Adipose tissue (tissue), 3 donors: Measurements from ENCODE around the gene PPM1H. TPM values are rescaled to one million over a fixed set of nuclear protein-coding genes. Genes with fewer than 3 reads are reported as not detected.
A peak's percentile ranks its signal among the peaks of the same experiment; 100 is the strongest.

ENCODE experiments used
- H3K27ac ChIP-seq: one replicate; pipeline ENCODE4 v1.5.1; 2013; ENCODE audit warnings: low read depth, low read length
- WGBS, 3 donors: extraction: QIAGEN DNeasy Blood & Tissue Kit; methylation state at CpG; one replicate each; pipeline ENCODE4 v1.1.7; 2013; 5-methylcytosine and 5-hydroxymethylcytosine counted together
- polyA plus RNA-seq, 3 donors: library from polyadenylated mRNA; stranded (reverse); fragments of 200-250 nt; gene quantifications; one replicate each; pipeline ENCODE4 v1.2.3, GENCODE V29; 2013
- donor health status: healthy with polysubstance abuse.
- donor health status: Bipolar disorder and iron deficiency.
- donor health status: healthy.

PPM1H gene
- polyA plus RNA-seq, 3 donors = 0.56 to 1.9 (median 1.5) TPM

DNA sequence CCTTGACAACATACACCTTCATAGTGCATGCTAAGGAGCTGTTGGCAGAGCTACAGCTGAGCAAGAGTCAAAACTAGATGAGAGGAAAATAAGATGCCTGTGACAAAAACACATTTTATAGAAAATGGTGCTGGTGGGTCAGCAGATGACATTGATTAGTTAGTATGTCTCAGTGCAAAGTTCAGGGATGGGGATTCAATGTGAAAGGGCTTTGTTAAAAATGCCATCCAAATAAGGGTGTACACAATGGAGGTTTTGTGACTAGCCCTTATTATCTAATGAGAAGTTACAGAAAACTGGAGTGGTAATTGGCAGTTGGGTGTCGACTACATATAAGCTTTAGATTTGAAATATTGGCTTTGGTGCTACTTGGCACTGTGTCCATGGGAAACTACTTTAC is 299.3 kb downstream of the PPM1H start:
- WGBS, 3 donors = 65 to 88% (median 87%) methylated on average over 1 of the region's 1 CpG
- H3K27ac ChIP-seq = no peak overlapping the region

DNA sequence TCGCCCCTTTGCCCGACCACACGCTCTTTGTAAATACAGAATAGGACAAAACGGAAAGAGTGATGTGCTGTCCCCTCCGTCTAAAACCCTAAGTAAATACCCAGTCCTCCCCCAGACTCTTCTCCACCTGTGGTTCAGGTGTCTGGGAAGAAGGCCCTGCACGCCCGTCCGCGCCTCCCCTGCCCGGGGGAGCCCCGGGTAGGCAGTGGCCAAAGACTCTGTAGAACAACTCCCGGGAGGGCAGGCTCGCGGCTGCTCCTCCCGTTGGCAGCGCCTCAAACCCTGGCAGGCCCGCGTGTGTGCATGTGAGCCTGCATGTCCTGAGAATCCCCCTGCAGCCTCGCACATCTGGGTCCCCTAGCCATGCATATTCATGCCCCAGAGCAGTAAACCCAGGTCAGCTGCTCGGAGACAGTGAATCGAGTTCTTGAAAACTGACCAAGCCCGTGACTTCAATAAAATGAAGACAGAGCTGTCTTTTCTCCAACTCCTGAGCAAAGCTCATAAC is 302.5 kb downstream of the PPM1H start:
- no peak overlapping the region for H3K27ac ChIP-seq
- WGBS, 3 donors = 2 to 7% (median 3%) methylated on average over 22 of the region's 22 CpGs

DNA sequence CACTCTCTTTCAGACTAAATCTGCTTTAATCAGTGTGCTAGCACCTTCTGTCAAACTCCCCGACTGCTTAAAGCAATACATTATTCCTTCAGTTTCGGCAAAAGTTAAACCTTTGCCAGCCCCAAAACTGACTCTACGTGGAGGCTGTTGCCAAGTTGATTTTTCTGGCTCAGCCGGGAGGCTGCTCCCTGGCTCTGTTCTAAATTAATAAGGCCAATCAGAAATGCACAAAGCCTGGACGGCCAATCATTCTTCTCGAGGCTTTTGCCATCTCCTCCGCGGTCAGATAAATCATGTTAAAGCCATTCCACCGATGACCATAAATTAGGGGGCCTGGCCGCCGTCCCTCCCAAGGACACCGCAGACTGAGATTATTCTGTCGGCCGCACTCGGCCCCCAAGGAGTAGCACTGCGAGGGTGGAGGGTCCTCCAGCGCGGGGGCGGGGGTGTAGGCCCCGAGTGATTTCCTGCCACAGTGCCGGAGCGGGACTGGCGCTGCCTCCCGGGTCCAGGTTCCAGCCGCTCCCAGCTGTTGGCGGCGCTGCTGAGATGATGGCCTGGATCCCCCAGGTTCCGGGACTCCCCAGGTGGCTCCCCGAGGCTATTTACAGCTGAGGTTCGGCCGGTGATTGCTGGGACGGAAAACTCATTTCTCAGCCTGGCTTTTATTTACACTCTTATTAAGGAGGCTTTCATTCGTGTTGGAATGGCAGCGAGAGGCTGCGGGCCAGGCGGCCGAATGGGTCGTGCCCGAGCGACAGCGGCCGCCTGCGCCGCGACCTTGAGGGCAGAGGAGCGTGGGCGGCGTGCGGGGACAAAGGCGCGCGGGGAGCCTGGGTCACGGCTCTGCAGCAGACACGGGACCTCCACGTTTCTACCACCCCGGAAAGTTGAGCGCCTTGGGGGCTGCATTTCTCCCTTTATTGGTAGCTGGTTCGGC is 303.2 kb downstream of the PPM1H start:
- no peak overlapping the region for H3K27ac ChIP-seq
- WGBS, 3 donors = 1 to 3% (median 1%) methylated on average over 58 of the region's 58 CpGs

DNA sequence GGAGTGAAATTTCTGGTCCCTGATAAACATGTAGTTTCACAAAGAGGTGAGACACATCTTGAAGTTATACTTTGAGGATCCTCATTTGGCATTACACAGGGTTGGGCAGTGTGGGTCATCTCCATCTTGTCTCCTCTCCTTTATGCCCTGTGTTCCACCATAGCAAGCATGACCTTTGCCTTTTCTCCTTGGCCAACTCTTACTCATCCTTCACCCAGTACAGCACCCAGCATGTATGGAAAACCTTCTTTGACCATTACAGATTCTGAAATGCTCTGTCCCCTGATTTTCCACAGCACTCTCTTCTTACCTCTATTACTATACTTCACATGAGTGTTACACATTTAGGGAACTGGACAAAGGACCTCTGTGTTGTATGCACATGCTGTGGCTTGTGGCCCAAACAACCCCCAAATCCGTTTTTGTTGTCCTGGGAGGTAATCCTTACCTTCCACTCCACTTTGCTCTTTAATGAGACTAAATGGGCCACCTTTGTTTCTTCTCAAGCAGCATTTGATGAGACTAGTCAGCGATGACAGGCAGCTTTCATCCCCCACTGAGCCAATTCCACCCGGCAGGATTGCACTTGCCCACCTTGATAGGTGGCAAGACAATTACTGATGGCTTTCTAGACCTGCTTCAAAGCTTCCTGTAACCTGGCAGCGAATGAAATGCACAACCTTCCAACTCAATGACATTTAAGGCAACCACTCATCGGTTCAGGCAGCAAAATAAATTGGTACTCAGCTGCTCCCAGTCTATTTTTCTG is 304.8 kb downstream of the PPM1H start:
- no peak overlapping the region for H3K27ac ChIP-seq
- WGBS, 3 donors = 92 to 96% (median 95%) methylated on average over 5 of the region's 5 CpGs

DNA sequence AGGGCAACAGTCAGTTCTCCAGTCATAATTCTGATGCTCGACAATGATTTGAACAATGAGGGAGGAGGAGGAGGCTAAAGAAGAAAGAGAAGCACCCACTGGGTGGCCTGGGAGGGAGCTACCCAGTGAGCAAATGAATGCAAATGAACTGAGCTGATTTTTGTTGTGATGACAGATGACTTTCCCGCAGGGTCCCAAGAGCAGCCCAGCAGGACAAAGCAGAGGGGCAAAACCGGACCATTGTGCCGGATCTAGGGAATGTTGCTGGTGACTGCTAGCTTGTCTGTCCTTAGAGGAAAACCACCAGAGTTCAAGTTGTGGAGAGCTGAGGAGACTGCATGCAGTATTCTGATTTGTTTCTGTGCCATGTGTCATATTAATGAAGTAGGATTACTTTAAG is 305.5 kb downstream of the PPM1H start:
- 77 to 85% (median 82%) methylated on average over 4 of the region's 4 CpGs for WGBS, 3 donors
- H3K27ac ChIP-seq = no peak overlapping the region

DNA sequence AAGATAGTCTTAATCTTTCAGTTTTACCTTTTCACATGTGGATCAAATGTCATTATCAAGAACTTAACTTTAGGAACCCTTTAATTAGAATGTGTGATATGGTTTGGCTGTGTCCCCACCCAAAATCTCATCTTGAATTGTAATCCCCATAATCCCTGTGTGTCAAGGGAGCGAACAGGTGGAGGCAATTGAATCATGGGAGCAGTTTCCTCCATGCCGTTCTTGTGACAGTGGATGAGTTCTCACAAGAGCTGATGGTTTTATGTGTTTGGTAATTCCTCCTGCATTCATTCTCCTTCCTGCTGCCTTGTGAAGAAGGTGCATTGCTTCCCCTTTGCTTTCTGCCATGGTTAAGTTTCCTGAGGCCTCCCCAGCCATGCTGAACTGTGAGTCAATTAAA is 307.8 kb downstream of the PPM1H start:
- 82 to 90% (median 89%) methylated on average over 2 of the region's 2 CpGs for WGBS, 3 donors
- H3K27ac ChIP-seq = no peak overlapping the region

DNA sequence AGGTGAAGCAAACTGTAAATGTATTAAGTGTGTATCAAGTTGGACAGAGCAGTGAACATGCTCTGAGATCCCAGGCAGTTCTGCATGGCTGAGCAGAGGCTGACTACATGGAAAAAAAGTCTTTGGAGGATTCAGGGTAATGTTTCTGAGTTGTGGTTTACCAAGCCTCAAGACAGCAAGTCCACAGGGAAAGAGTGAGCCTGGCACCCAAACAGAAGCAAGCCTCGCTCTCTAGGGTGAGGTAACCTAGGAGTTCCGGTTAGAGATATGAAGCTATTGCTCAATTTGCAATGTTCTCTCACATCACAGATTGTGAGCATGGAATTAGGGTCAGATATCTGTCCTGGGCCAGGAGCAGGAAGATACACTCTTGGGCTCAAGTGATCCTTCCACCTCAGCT is 309.7 kb downstream of the PPM1H start:
- no peak overlapping the region for H3K27ac ChIP-seq
- 36 to 70% (median 56%) methylated on average over 2 of the region's 2 CpGs for WGBS, 3 donors

DNA sequence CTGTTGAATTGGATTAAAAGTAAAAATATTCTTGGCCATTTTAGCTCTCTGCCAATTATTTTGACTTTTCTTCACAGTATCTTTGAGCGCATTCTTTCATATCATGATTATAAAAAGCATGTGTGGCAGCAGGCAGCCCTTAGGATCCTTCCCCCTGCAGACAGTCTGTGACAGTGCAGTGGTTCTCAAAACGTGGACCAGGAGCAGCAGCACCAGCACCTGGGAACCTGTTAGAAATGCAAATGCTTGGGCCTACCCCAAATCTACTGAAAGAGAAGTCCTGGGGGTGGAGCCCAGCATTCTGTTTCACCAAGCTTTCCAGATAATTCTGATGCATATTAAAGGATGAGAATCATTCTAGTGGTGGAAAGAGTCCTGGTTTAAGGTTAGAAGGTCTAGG is 312.8 kb downstream of the PPM1H start:
- no peak overlapping the region for H3K27ac ChIP-seq
- 64 to 73% (median 68%) methylated on average over 2 of the region's 2 CpGs for WGBS, 3 donors

DNA sequence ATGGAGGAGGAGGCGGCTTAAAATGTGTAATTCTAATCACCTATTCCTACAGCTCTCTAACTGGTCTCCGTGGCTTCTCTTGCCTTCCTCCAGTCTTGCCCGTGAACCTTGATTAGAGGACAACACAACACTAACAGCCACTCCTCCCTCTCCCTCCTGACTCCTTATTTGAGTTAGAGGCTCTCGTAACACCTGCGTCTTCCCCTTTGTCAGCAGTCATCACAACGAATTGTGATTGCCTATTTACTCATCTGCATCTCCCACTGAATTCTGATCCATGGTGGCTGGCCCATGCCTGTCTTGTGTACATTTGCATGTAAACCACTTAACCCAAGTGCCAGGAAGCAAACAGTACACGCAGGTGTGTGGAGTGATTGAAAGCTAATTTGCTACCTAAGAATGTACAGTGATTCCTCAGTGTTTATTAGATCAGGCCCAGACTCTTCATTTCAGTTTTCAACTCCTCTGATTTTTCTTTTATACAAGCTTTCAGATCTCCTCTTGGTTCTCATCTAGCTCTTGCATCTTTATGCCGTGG is 313.8 kb downstream of the PPM1H start:
- no peak overlapping the region for H3K27ac ChIP-seq
- WGBS, 3 donors = 66 to 86% (median 81%) methylated on average over 8 of the region's 8 CpGs

DNA sequence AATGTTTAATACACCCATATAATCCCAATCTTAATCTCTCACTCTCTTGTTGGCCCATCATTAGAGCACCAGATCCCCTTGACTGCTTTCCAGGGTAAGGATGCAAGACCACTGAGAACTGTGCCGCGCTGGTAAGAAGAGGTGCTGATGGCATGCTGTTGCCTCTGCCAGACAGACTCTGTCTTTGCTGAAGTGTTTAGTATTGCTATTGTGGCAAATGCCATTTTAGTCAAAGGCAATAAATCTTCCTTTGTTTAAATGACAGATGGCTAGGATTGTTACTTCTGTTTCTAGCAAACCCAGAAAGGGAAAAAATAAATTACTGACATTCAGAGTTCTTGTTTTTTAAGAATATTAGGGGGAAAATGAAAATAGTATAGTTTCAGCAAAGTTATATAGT is 316.0 kb downstream of the PPM1H start:
- WGBS, 3 donors = 83 to 96% (median 89%) methylated on average over 2 of the region's 2 CpGs
- no peak overlapping the region for H3K27ac ChIP-seq

DNA sequence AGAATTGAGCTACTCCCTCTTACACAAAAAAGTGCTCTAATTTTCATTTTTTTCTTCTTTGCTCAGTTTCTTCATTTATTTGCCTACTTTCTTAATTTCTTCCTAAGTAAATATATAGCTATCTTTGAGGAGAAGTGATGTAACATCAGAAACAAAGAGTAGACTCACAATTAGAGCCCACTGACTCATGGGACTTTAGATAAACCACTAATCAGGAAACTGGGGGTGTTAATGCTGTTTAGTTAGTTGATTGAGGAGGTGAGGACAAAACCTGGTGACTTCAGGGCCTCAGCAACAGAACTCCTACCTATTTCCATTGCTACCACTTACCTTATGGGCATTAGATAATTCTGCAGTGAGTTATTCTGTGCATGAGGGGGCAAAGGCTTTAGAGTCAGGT is 316.6 kb downstream of the PPM1H start:
- H3K27ac ChIP-seq = no peak overlapping the region

DNA sequence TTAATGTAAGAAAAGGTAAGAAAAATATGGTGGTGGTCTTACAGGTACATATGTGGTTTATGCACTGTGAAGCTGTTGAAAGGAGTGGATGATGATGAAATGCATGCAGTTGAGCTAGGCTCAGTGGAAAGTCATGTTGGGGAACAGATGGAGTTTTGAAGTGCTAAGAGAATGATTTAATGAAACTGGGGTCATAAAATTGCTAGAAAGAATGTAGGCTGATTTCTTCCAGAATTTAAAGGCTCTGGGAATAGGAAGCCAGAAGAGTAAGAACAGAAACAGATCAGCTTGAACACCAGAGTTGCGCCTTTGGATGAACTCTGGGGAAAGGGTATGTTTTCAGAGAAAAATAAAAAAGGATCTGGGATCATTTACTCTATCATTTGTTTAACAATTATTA is 321.9 kb downstream of the PPM1H start:
- 91 to 98% (median 92%) methylated on average over 1 of the region's 1 CpG for WGBS, 3 donors
- no peak overlapping the region for H3K27ac ChIP-seq

DNA sequence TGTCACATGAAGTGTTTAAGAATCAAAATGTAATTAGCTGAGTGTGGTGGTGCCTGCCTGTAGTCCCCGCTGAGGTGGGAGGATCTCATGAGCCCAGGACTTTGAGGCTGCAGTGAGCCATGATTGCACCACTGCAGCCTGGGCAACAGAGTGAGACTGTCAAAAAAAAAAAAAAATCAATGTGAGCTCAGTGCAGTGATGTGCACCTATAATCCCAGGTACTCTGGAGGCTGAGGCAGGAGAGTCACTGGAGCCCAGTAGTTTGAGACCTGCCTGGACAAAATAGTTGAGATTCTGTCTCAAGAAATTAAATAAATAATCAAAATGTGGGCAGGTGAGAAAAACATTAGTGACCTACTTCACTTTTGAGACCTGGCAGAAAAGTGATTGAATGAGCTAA is 328.3 kb downstream of the PPM1H start:
- WGBS, 3 donors = 88 to 100% (median 96%) methylated on average over 1 of the region's 1 CpG
- no peak overlapping the region for H3K27ac ChIP-seq

DNA sequence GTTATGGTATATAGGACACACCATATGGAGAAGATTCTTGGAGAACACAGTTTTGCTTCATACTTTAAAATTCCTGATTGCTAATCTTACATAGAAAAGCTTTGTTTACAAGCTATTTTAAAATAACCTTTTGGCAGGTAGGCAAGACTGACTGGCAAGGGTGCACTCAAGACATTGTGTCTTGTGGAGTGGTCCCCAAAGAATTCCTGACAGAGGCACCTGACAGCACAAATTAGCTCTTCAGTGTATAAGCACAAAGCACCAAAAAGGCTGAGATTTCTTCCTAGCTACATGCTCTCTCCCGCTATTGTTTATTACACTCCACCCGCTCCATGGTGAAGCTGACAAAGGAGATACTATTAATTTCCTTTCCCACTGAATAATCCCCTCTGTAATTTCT is 329.0 kb downstream of the PPM1H start:
- 96 to 100% (median 97%) methylated on average over 2 of the region's 2 CpGs for WGBS, 3 donors
- H3K27ac ChIP-seq = no peak overlapping the region

DNA sequence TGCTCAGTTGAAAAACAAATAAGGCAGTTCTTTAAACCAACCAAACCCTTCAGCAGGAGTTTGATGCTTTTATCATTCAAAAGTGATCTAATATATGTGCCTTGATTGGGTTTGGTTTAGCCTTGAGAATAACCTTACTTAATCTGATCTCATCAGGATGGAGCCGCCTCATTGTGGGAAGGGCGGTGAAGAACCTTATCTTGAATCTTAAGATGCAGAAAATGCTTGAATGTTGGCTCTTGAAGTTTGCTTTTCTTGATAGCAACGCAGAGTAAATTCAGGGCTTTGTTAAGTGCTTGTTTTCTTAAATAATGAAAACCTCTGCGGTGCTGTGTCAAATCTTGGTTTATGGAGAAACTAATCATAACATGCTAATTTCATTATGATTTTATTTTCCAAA is 330.1 kb downstream of the PPM1H start:
- 28 to 44% (median 30%) methylated on average over 4 of the region's 4 CpGs for WGBS, 3 donors
- H3K27ac ChIP-seq = no peak overlapping the region

DNA sequence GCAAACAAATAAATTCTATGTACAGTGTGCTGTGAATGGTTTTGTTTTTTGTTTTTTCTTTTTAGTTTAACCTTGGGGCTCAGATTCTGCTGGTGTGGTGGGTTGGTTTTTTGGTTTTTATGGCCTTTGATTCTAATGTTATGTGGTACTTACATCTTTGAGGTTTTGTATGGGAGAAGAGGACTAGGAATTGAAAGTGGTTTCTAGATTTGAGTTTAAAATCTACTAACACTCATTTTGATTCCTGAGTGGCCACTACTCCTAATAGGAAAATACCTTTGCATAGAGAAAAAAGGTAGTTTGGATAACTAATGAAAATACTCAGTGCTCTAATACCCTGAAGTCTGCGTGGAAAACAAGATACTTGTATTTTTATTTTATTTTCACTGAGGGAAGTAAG is 330.6 kb downstream of the PPM1H start:
- 30 to 81% (median 36%) methylated on average over 1 of the region's 1 CpG for WGBS, 3 donors
- no peak overlapping the region for H3K27ac ChIP-seq

DNA sequence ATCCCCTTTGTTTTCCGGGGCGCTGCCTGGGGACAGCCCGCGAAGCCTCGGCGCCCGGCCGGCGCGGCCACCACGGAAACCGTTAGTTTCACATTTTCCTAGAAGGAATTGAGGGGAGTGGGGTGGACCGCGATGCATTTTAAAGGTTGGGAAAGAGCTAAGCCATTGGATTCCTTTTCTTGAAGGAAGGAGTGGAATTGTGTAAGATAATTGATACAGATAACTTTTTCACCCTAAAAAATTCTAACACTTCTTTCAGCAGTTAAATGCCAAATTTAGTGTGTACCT is 331.2 kb downstream of the PPM1H start:
- peak overlapping the region; percentile 94 for H3K27ac ChIP-seq
- WGBS, 3 donors = 0 to 1% (median 0%) methylated on average over 14 of the region's 14 CpGs

DNA sequence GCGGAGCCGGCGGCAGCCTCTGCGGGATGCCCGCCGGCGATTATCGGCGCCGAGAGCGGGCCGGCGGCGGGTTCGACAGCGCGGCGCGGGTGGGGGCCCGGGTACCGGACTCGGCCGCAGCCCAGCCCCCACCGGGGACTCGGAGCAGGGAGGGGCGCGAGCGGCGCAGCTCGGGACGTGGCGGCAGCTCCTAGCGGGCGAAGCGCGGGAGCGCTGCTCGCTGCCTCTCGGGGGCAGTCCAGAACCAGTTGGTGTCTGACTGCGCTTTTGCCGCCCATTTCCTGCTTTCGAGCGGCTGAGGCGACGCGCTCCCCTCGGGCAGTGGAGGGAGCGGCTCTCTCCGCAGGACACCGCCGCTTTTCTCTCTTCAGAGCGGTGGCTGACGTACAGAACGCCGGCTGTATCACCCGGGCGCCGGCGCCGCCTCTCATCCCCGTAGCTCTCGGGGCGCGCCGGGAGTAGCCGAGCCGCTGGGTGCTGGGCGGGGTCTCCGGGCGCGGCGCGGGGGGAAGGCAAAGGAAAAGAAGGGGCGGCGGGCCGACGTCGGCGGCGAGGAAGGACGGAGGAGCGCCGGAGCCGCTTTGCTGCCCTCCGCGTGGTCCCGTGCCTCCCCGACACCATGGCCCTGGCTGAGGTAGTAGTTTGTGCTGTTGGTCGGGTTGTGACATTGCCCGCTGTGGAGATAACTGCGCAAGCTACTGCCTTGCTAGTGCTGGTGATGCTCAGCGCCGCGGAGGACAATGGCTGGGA is 331.7 kb downstream of the PPM1H start:
- WGBS, 3 donors = 0% methylated on average over 84 to 94 of the region's 94 CpGs
- peak overlapping the region; percentile 94 for H3K27ac ChIP-seq
